HG03039 (cell line): ENCODE data around the gene MCFD2.

ENCODE experiments used
- ATAC-seq: cut with Tn5 transposase; IDR thresholded peaks from one replicate; pipeline ENCODE4 v1.9.1; 2021; ENCODE audit warnings: mild to moderate bottlenecking, moderate library complexity; ENCODE audit not compliant: unreplicated experiment

MCFD2 gene

GRCh38 chr2:46852598-46852997 lies 63.0 kb downstream of the MCFD2 start:
- ATAC-seq = no peak

- no peak for ATAC-seq
These were observed 63.5 kb downstream of the MCFD2 start for GRCh38 chr2:46852124-46852523.
